Measurements from ENCODE around the gene FAM83B. TPM values are rescaled to one million over a fixed set of nuclear protein-coding genes. Genes with fewer than 3 reads are reported as not detected.
"Not testable (repeated sequence)": the region's sequence is repeated elsewhere in the genome, so short reads cannot be mapped to it uniquely, and the experiment has no call there.

The FAM83B gene
- total and polyA plus RNA-seq, 2 experiments from 2014 or later: not detected

- H3K36me3 ChIP-seq (ENCODE audit: low read depth): no peaks in the 10 kb centered on the region
- no peaks in the 10 kb centered on the region for H3K4me1 ChIP-seq (ENCODE audit: insufficient read depth)
- H3K27me3 ChIP-seq (replicated peaks; ENCODE audit: insufficient read depth): no peaks in the 10 kb centered on the region
- no peaks in the 10 kb centered on the region for H3K9me2 ChIP-seq (ENCODE audit: insufficient read depth)
- in situ Hi-C loops (cut with MboI): no loop called here
- no peak overlapping the region for H2AFZ ChIP-seq
- no peaks in the 10 kb centered on the region for H3K79me2 ChIP-seq (ENCODE audit: insufficient read depth)
- no peaks in the 10 kb centered on the region for H4K20me1 ChIP-seq (ENCODE audit: insufficient read depth)
- DNase-seq: no peak
- TF ChIP-seq EZH2phosphoT487 (IDR thresholded peaks at IDR 0.05; ENCODE audit: insufficient read depth, low read depth): no peak
- TF ChIP-seq EZH2 (IDR thresholded peaks at IDR 0.05; ENCODE audit: insufficient read depth, poor library complexity, severe bottlenecking): no peak
- no peak overlapping the region for H3K4me2 ChIP-seq (ENCODE audit: unreplicated experiment)
- H3K4me3 ChIP-seq: no peak overlapping the region
- H3K9me3 ChIP-seq (ENCODE audit: low read depth): no peaks in the 10 kb centered on the region
- H3K9ac ChIP-seq: no peak overlapping the region
- H3F3A ChIP-seq (ENCODE audit: insufficient read depth): no peaks in the 10 kb centered on the region
- H3K27ac ChIP-seq: no peak overlapping the region
Measured at GRCh38 chr6:54957698-54958097, 111.1 kb downstream of the FAM83B start.

- H3K79me2 ChIP-seq (ENCODE audit: insufficient read depth): no peaks in the 10 kb centered on the region
- no peaks in the 10 kb centered on the region for H4K20me1 ChIP-seq (ENCODE audit: insufficient read depth)
- no peaks in the 10 kb centered on the region for H3F3A ChIP-seq (ENCODE audit: insufficient read depth)
- no peak for TF ChIP-seq EZH2 (IDR thresholded peaks at IDR 0.05; ENCODE audit: insufficient read depth, poor library complexity, severe bottlenecking)
- TF ChIP-seq EZH2phosphoT487 (IDR thresholded peaks at IDR 0.05; ENCODE audit: insufficient read depth, low read depth): no peak
- DNase-seq: no peak
- in situ Hi-C loops (cut with MboI): no loop called here
- H3K4me2 ChIP-seq (ENCODE audit: unreplicated experiment): no peak overlapping the region
- H3K27me3 ChIP-seq (replicated peaks; ENCODE audit: insufficient read depth): no peaks in the 10 kb centered on the region
- no peaks in the 10 kb centered on the region for H3K4me1 ChIP-seq (ENCODE audit: insufficient read depth)
- no peaks in the 10 kb centered on the region for H3K9me2 ChIP-seq (ENCODE audit: insufficient read depth)
- WGBS, 2 experiments (ENCODE audit: low coverage in 1 of 2, low lambda C conversion rate in 2 of 2, missing lambda C conversion rate in 2 of 2): 0 to 2% methylated on average over 3 of the region's 3 CpGs
- no peak overlapping the region for H3K27ac ChIP-seq
- H3K9me3 ChIP-seq (ENCODE audit: low read depth): no peaks in the 10 kb centered on the region
- no peak overlapping the region for H3K4me3 ChIP-seq
- no peak overlapping the region for H2AFZ ChIP-seq
- no peaks in the 10 kb centered on the region for H3K36me3 ChIP-seq (ENCODE audit: low read depth)
- no peak overlapping the region for H3K9ac ChIP-seq
Measured at GRCh38 chr6:54958446-54958845, 111.9 kb downstream of the FAM83B start.

- H3K79me2 ChIP-seq (ENCODE audit: insufficient read depth): no peaks in the 10 kb centered on the region
- no peaks in the 10 kb centered on the region for H3K4me1 ChIP-seq (ENCODE audit: insufficient read depth)
- H3K9me2 ChIP-seq (ENCODE audit: insufficient read depth): no peaks in the 10 kb centered on the region
- TF ChIP-seq EZH2 (IDR thresholded peaks at IDR 0.05; ENCODE audit: insufficient read depth, poor library complexity, severe bottlenecking) (no peak), EZH2phosphoT487 (IDR thresholded peaks at IDR 0.05; ENCODE audit: insufficient read depth, low read depth) (no peak)
- no peak overlapping the region for H3K4me2 ChIP-seq (ENCODE audit: unreplicated experiment)
- H3K9me3 ChIP-seq (ENCODE audit: low read depth): no peaks in the 10 kb centered on the region
- H2AFZ ChIP-seq: no peak overlapping the region
- H3K4me3 ChIP-seq: no peak overlapping the region
- no peaks in the 10 kb centered on the region for H3F3A ChIP-seq (ENCODE audit: insufficient read depth)
- H3K27me3 ChIP-seq (replicated peaks; ENCODE audit: insufficient read depth): no peaks in the 10 kb centered on the region
- H4K20me1 ChIP-seq (ENCODE audit: insufficient read depth): no peaks in the 10 kb centered on the region
- in situ Hi-C loops (cut with MboI): no loop called here
- no peak overlapping the region for H3K9ac ChIP-seq
- no peaks in the 10 kb centered on the region for H3K36me3 ChIP-seq (ENCODE audit: low read depth)
- WGBS, 2 experiments (ENCODE audit: low coverage in 1 of 2, low lambda C conversion rate in 2 of 2, missing lambda C conversion rate in 2 of 2): 53 to 58% methylated on average over 4 of the region's 4 CpGs
- H3K27ac ChIP-seq: no peak overlapping the region
- no peak for DNase-seq
Measured at GRCh38 chr6:54959820-54960219, 113.2 kb downstream of the FAM83B start.

GRCh38 chr6:54961372-54961771 is 114.8 kb downstream of the FAM83B start:
- H4K20me1 ChIP-seq (ENCODE audit: insufficient read depth); H3K9ac ChIP-seq; H3K27me3 ChIP-seq (replicated peaks; ENCODE audit: insufficient read depth); H3K4me2 ChIP-seq (ENCODE audit: unreplicated experiment); H3F3A ChIP-seq (ENCODE audit: insufficient read depth); H3K4me3 ChIP-seq; H3K27ac ChIP-seq; H3K9me2 ChIP-seq (ENCODE audit: insufficient read depth); H3K4me1 ChIP-seq (ENCODE audit: insufficient read depth); H2AFZ ChIP-seq; H3K9me3 ChIP-seq (ENCODE audit: low read depth); H3K36me3 ChIP-seq (ENCODE audit: low read depth); in situ Hi-C loops (cut with MboI); H3K79me2 ChIP-seq (ENCODE audit: insufficient read depth); DNase-seq: not testable (repeated sequence)
- WGBS, 2 experiments (ENCODE audit: low coverage in 1 of 2, low lambda C conversion rate in 2 of 2, missing lambda C conversion rate in 2 of 2): 73 to 78% methylated on average over 15 to 23 of the region's 23 CpGs

GRCh38 chr6:54970337-54970736 is 123.8 kb downstream of the FAM83B start:
- Histone ChIP-seq H3F3A (ENCODE audit: insufficient read depth) (no peaks in the 10 kb centered on the region), H2AFZ (no peak overlapping the region), H3K27ac (no peak overlapping the region), H3K36me3 (ENCODE audit: low read depth) (no peaks in the 10 kb centered on the region), H3K9ac (no peak overlapping the region), H4K20me1 (ENCODE audit: insufficient read depth) (no peaks in the 10 kb centered on the region), H3K9me3 (ENCODE audit: low read depth) (no peaks in the 10 kb centered on the region), H3K4me3 (no peak overlapping the region), H3K9me2 (ENCODE audit: insufficient read depth) (no peaks in the 10 kb centered on the region), H3K27me3 (replicated peaks; ENCODE audit: insufficient read depth) (no peaks in the 10 kb centered on the region), H3K4me2 (ENCODE audit: unreplicated experiment) (no peak overlapping the region), H3K4me1 (ENCODE audit: insufficient read depth) (no peaks in the 10 kb centered on the region), H3K79me2 (ENCODE audit: insufficient read depth) (no peaks in the 10 kb centered on the region)
- TF ChIP-seq EZH2 (IDR thresholded peaks at IDR 0.05; ENCODE audit: insufficient read depth, poor library complexity, severe bottlenecking) (no peak), EZH2phosphoT487 (IDR thresholded peaks at IDR 0.05; ENCODE audit: insufficient read depth, low read depth) (no peak)
- no peak for DNase-seq
- in situ Hi-C loops (cut with MboI): no loop called here
- 25 to 29% methylated on average over 3 of the region's 3 CpGs for WGBS, 2 experiments (ENCODE audit: low coverage in 1 of 2, low lambda C conversion rate in 2 of 2, missing lambda C conversion rate in 2 of 2)
